Measurements from ENCODE around the gene MSI1. TPM values are rescaled to one million over a fixed set of nuclear protein-coding genes. Genes with fewer than 3 reads are reported as not detected.

The MSI1 gene
- total RNA-seq, 1 donor from 2014 or later, result 1.3 TPM

GRCh38 chr12:120366341-120366705 is 2.6 kb downstream of the MSI1 start:
- Mint-ChIP-seq H3K27ac (ENCODE audit: unreplicated experiment) (no peak overlapping the region), H3K9me3 (ENCODE audit: unreplicated experiment) (no peaks in the 10 kb centered on the region), H3K4me3 (ENCODE audit: unreplicated experiment) (no peak overlapping the region), H3K4me1 (ENCODE audit: unreplicated experiment) (peaks cover 26% of the 10 kb centered on the region), H3K36me3 (ENCODE audit: unreplicated experiment) (no peaks in the 10 kb centered on the region), H3K27me3 (ENCODE audit: unreplicated experiment) (peaks cover 40% of the 10 kb centered on the region)
- DNase-seq (ENCODE audit: extremely low spot score, unreplicated experiment), result no peak
- no peak for TF ChIP-seq CTCF (IDR thresholded peaks at IDR 0.05)

GRCh38 chr12:120365675-120366340 is 3.2 kb downstream of the MSI1 start:
- peaks cover 26% of the 10 kb centered on the region for H3K4me1 Mint-ChIP-seq (ENCODE audit: unreplicated experiment)
- H3K9me3 Mint-ChIP-seq (ENCODE audit: unreplicated experiment), result no peaks in the 10 kb centered on the region
- H3K27me3 Mint-ChIP-seq (ENCODE audit: unreplicated experiment), result peaks cover 34% of the 10 kb centered on the region
- no peak overlapping the region for H3K4me3 Mint-ChIP-seq (ENCODE audit: unreplicated experiment)
- DNase-seq (ENCODE audit: extremely low spot score, unreplicated experiment), result no peak
- no peaks in the 10 kb centered on the region for H3K36me3 Mint-ChIP-seq (ENCODE audit: unreplicated experiment)
- no peak for TF ChIP-seq CTCF (IDR thresholded peaks at IDR 0.05)
- no peak overlapping the region for H3K27ac Mint-ChIP-seq (ENCODE audit: unreplicated experiment)

GRCh38 chr12:120364487-120364886 is 4.5 kb downstream of the MSI1 start:
- peaks cover 21% of the 10 kb centered on the region for H3K27me3 Mint-ChIP-seq (ENCODE audit: unreplicated experiment)
- no peaks in the 10 kb centered on the region for H3K36me3 Mint-ChIP-seq (ENCODE audit: unreplicated experiment)
- no peak for TF ChIP-seq CTCF (IDR thresholded peaks at IDR 0.05)
- no peak overlapping the region for H3K4me3 Mint-ChIP-seq (ENCODE audit: unreplicated experiment)
- no peak for DNase-seq (ENCODE audit: extremely low spot score, unreplicated experiment)
- H3K9me3 Mint-ChIP-seq (ENCODE audit: unreplicated experiment), result no peaks in the 10 kb centered on the region
- H3K27ac Mint-ChIP-seq (ENCODE audit: unreplicated experiment), result no peak overlapping the region
- H3K4me1 Mint-ChIP-seq (ENCODE audit: unreplicated experiment), result peaks cover 19% of the 10 kb centered on the region

- DNase-seq (ENCODE audit: extremely low spot score, unreplicated experiment), result no peak
- Mint-ChIP-seq H3K27me3 (ENCODE audit: unreplicated experiment) (peaks cover 20% of the 10 kb centered on the region), H3K27ac (ENCODE audit: unreplicated experiment) (no peak overlapping the region), H3K4me1 (ENCODE audit: unreplicated experiment) (peaks cover 18% of the 10 kb centered on the region), H3K9me3 (ENCODE audit: unreplicated experiment) (no peaks in the 10 kb centered on the region), H3K36me3 (ENCODE audit: unreplicated experiment) (no peaks in the 10 kb centered on the region), H3K4me3 (ENCODE audit: unreplicated experiment) (no peak overlapping the region)
- no peak for TF ChIP-seq CTCF (IDR thresholded peaks at IDR 0.05)
Measured at GRCh38 chr12:120363274-120363855, 5.6 kb downstream of the MSI1 start.

- peak overlapping the region; percentile 77 for H3K27ac Mint-ChIP-seq (ENCODE audit: unreplicated experiment)
- peaks cover 16% of the 10 kb centered on the region for H3K4me1 Mint-ChIP-seq (ENCODE audit: unreplicated experiment)
- H3K27me3 Mint-ChIP-seq (ENCODE audit: unreplicated experiment), result peaks cover 18% of the 10 kb centered on the region
Measured at GRCh38 chr12:120362516-120363273, 6.3 kb downstream of the MSI1 start.

More at GRCh38 chr12:120362516-120363273, 6.3 kb downstream of the MSI1 start:
- no peak for DNase-seq (ENCODE audit: extremely low spot score, unreplicated experiment)
- Mint-ChIP-seq H3K9me3 (ENCODE audit: unreplicated experiment) (no peaks in the 10 kb centered on the region), H3K36me3 (ENCODE audit: unreplicated experiment) (no peaks in the 10 kb centered on the region), H3K4me3 (ENCODE audit: unreplicated experiment) (peak overlapping the region; percentile 68)
- no peak for TF ChIP-seq CTCF (IDR thresholded peaks at IDR 0.05)

Data from osteocyte (in vitro differentiated cells).